ENCODE measurements around the gene NXPE1. TPM values are rescaled to one million over a fixed set of nuclear protein-coding genes. Genes with fewer than 3 reads are reported as not detected.

NXPE1 gene
- polyA plus RNA-seq, 1 donor (not counting 4 experiments of a cell fraction or from before 2014, with no cell fraction given) = not detected

DNA sequence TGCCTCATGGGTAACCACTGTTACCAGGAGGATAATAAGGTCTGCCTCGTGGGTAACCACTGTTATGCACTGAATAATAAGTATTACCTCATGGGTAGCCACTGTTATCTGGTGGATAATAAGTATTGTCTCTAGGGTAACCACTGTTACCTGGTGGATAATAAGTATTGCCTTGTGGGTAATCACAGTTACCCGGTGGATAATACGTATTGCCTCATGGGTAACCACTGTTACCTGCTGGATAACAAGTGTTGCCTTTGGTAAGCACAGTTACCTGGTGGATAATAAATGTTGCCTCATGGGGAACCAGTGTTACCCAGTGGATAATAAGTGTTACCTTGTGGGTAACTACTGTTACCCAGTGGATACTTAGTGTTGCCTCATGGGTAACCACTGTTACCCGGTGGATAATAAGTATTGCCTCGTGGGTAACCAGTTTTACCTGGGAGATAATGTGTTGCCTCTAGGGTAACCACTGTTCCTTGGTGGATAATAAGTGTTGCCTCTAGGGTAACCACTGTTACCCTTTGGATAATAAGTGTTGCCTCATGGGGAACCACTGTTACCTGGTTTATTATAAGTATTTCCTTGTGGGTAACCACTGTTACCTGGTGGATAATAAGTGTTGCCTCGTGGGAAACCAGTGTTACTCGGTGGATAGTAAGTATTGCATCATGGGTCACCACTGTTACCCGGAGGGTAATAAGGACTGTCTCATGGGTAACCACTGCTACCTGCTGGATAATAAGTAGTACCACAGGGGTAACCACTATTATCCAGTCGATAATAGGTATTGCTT lies 46.5 kb upstream of the NXPE1 start:
- H3K4me1 ChIP-seq (ENCODE audit: control insufficient read depth, extremely low read depth, insufficient read depth, low read length) = no peaks in the 10 kb centered on the region
- dilution Hi-C loops (cut with MboI; ENCODE audit: extremely low pct_ligation_motif_present, low sequenced_read_pairs) = no loop called here
- DNase-seq (ENCODE audit: low read depth, low spot score) = no peak
- H3K27ac ChIP-seq (ENCODE audit: control insufficient read depth, insufficient read depth, low read length) = no peak overlapping the region
- no peaks in the 10 kb centered on the region for H3K9me1 ChIP-seq (ENCODE audit: control insufficient read depth, extremely low read depth, insufficient read depth, low read length)
- no peaks in the 10 kb centered on the region for H4K20me1 ChIP-seq (ENCODE audit: control insufficient read depth, extremely low read depth, insufficient read depth, low read length)
- H3K36me3 ChIP-seq (ENCODE audit: control insufficient read depth in 2 of 2, extremely low read depth in 1 of 2, insufficient read depth in 2 of 2, low read length in 2 of 2) = no peaks in the 10 kb centered on the region
- no peak overlapping the region for H2AFZ ChIP-seq (ENCODE audit: control insufficient read depth, low read length)
- TF ChIP-seq, protein P1, sequence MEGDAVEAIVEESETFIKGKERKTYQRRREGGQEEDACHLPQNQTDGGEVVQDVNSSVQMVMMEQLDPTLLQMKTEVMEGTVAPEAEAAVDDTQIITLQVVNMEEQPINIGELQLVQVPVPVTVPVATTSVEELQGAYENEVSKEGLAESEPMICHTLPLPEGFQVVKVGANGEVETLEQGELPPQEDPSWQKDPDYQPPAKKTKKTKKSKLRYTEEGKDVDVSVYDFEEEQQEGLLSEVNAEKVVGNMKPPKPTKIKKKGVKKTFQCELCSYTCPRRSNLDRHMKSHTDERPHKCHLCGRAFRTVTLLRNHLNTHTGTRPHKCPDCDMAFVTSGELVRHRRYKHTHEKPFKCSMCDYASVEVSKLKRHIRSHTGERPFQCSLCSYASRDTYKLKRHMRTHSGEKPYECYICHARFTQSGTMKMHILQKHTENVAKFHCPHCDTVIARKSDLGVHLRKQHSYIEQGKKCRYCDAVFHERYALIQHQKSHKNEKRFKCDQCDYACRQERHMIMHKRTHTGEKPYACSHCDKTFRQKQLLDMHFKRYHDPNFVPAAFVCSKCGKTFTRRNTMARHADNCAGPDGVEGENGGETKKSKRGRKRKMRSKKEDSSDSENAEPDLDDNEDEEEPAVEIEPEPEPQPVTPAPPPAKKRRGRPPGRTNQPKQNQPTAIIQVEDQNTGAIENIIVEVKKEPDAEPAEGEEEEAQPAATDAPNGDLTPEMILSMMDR (optimal IDR thresholded peaks at IDR 0.05 in 1 of 3, IDR thresholded peaks at IDR 0.05 in 1 of 3, conservative IDR thresholded peaks at IDR 0.05 in 1 of 3; ENCODE audit: extremely low read depth in 1 of 3, insufficient read depth in 2 of 3, low read length in 3 of 3) = no peak
- TF ChIP-seq EZH2 (IDR thresholded peaks at IDR 0.05; ENCODE audit: low read length) = no peak
- no peaks in the 10 kb centered on the region for H3K27me3 ChIP-seq (ENCODE audit: control insufficient read depth, extremely low read depth, insufficient read depth, low read length)
- no peak overlapping the region for H3K4me2 ChIP-seq (ENCODE audit: control insufficient read depth, extremely low read depth, insufficient read depth, low read depth, low read length)
- H3K79me2 ChIP-seq (ENCODE audit: control insufficient read depth, insufficient read depth, low read length) = no peaks in the 10 kb centered on the region
- H3K9me3 ChIP-seq (ENCODE audit: control insufficient read depth, low read depth, low read length) = peaks cover 3% of the 10 kb centered on the region
- H3K9ac ChIP-seq (ENCODE audit: control insufficient read depth, extremely low read depth, insufficient read depth, low read length) = no peak overlapping the region
- no peak for FAIRE-seq
- no peak overlapping the region for H3K4me3 ChIP-seq (ENCODE audit: control insufficient read depth in 2 of 3, extremely low read depth in 1 of 3, insufficient read depth in 2 of 3, low read depth in 1 of 3, low read length in 3 of 3)

DNA sequence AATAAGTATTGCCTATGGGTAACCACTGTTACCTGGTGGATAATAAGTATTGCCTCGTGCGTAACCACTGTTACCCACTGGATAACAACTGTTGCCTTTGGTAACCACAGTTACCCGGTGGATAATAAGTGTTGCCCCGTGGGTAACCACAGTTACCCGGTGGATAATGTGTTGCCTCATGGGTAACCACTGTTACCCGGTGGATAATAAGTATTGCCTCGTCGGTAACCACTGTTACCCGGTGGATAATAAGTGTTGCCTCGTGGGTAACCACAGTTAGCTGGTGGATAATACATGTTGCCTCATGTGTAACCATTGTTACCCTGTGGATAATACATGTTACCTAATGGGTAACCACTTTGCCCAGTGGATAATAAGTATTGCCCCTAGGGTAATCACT lies 45.7 kb upstream of the NXPE1 start:
- Histone ChIP-seq H3K4me1 (ENCODE audit: control insufficient read depth, extremely low read depth, insufficient read depth, low read length) (no peaks in the 10 kb centered on the region), H2AFZ (ENCODE audit: control insufficient read depth, low read length) (no peak overlapping the region), H3K9ac (ENCODE audit: control insufficient read depth, extremely low read depth, insufficient read depth, low read length) (no peak overlapping the region), H4K20me1 (ENCODE audit: control insufficient read depth, extremely low read depth, insufficient read depth, low read length) (no peaks in the 10 kb centered on the region), H3K36me3 (ENCODE audit: control insufficient read depth in 2 of 2, extremely low read depth in 1 of 2, insufficient read depth in 2 of 2, low read length in 2 of 2) (no peaks in the 10 kb centered on the region), H3K4me3 (ENCODE audit: control insufficient read depth in 2 of 3, extremely low read depth in 1 of 3, insufficient read depth in 2 of 3, low read depth in 1 of 3, low read length in 3 of 3) (no peak overlapping the region), H3K9me3 (ENCODE audit: control insufficient read depth, low read depth, low read length) (peaks cover 3% of the 10 kb centered on the region), H3K9me1 (ENCODE audit: control insufficient read depth, extremely low read depth, insufficient read depth, low read length) (no peaks in the 10 kb centered on the region), H3K4me2 (ENCODE audit: control insufficient read depth, extremely low read depth, insufficient read depth, low read depth, low read length) (no peak overlapping the region), H3K79me2 (ENCODE audit: control insufficient read depth, insufficient read depth, low read length) (no peaks in the 10 kb centered on the region), H3K27ac (ENCODE audit: control insufficient read depth, insufficient read depth, low read length) (no peak overlapping the region), H3K27me3 (ENCODE audit: control insufficient read depth, extremely low read depth, insufficient read depth, low read length) (no peaks in the 10 kb centered on the region)
- dilution Hi-C loops (cut with MboI; ENCODE audit: extremely low pct_ligation_motif_present, low sequenced_read_pairs) = no loop called here
- DNase-seq (ENCODE audit: low read depth, low spot score) (no peak), FAIRE-seq (no peak)
- TF ChIP-seq, protein P1 (optimal IDR thresholded peaks at IDR 0.05 in 1 of 3, IDR thresholded peaks at IDR 0.05 in 1 of 3, conservative IDR thresholded peaks at IDR 0.05 in 1 of 3; ENCODE audit: extremely low read depth in 1 of 3, insufficient read depth in 2 of 3, low read length in 3 of 3) = no peak
- TF ChIP-seq EZH2 (IDR thresholded peaks at IDR 0.05; ENCODE audit: low read length) = no peak

All from keratinocyte (primary cell).